Measurements from ENCODE around the gene PRR33.

DNA sequence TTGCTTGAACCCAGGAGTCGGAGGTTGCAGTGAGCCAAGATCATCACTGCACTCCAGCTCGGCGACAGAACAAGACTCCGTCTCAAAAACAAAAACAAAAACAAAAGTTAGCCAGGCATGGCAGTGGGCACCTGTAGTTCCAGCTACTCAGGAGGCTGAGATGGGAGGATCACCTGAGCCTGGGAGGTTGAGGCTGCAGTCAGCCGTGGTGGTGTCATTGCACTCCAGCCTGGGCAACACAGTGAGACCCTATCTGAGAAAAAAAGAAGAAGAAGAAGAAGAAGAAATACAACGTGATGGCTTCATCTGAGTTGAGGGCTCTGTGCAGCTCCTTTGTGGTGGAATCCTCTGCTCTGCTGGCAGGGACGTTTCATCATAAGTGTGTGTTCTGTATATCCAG lies 17.8 kb upstream of the PRR33 start:
- TF ChIP-seq EP300 (IDR thresholded peaks at IDR 0.05): no peak
- TF ChIP-seq, protein P1, sequence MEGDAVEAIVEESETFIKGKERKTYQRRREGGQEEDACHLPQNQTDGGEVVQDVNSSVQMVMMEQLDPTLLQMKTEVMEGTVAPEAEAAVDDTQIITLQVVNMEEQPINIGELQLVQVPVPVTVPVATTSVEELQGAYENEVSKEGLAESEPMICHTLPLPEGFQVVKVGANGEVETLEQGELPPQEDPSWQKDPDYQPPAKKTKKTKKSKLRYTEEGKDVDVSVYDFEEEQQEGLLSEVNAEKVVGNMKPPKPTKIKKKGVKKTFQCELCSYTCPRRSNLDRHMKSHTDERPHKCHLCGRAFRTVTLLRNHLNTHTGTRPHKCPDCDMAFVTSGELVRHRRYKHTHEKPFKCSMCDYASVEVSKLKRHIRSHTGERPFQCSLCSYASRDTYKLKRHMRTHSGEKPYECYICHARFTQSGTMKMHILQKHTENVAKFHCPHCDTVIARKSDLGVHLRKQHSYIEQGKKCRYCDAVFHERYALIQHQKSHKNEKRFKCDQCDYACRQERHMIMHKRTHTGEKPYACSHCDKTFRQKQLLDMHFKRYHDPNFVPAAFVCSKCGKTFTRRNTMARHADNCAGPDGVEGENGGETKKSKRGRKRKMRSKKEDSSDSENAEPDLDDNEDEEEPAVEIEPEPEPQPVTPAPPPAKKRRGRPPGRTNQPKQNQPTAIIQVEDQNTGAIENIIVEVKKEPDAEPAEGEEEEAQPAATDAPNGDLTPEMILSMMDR (IDR thresholded peaks at IDR 0.05): no peak
